AG08395 (cell line): ENCODE data around the gene ATP8B2.

Experiments used
- DNase-seq: peaks from one replicate; pipeline ENCODE4 v3.0.0; 2012; ENCODE audit warnings: mixed read lengths, low spot score

The ATP8B2 gene

DNA sequence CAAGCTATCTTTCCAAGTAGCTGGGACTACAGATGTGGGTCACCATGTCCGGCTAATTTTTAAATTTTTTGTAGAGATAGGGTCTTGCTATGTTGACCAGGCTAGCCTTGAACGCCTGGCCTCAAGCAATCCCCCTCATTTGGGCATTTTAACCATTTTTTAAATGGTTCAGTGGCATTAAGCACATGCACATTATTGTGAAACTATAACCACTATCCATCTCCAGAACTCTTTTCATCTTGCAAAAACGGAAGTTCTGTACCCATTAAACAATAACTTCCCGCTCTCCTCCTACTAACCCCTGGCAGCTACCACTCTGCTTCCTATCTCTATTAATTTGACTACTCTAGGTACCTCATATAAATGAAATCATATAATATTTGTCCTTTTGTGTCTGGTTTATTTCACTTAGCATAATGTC, 75.1 kb downstream of the ATP8B2 start:
- no peak for DNase-seq
